ENCODE results near the gene UGT3A1.

UGT3A1 gene

GRCh38 chr5:35971186-35971877 lies 19.9 kb downstream of the UGT3A1 start:
- H3K36me3 ChIP-seq (ENCODE audit: insufficient read depth, low read length), result no peaks in the 10 kb centered on the region
- no peak overlapping the region for H3K4me2 ChIP-seq (ENCODE audit: low read length)
- TF ChIP-seq CTCF (IDR thresholded peaks at IDR 0.05; ENCODE audit: low read length) (no peak), EZH2 (IDR thresholded peaks at IDR 0.05; ENCODE audit: borderline replicate concordance, low read length) (no peak)
- H2AFZ ChIP-seq (ENCODE audit: low read length), result no peak overlapping the region
- H3K9me3 ChIP-seq (ENCODE audit: low read length), result no peaks in the 10 kb centered on the region
- H3K9ac ChIP-seq (ENCODE audit: low read length), result no peak overlapping the region
- no peaks in the 10 kb centered on the region for H4K20me1 ChIP-seq (ENCODE audit: insufficient read depth, low read length)
- no peaks in the 10 kb centered on the region for H3F3A ChIP-seq (ENCODE audit: insufficient read depth, low read length)
- no peaks in the 10 kb centered on the region for H3K27me3 ChIP-seq (ENCODE audit: insufficient read depth, low read length)
- no peaks in the 10 kb centered on the region for H3K79me2 ChIP-seq (ENCODE audit: insufficient read depth, low read length)
- H3K4me1 ChIP-seq (ENCODE audit: insufficient read depth, low read length, severe bottlenecking), result no peaks in the 10 kb centered on the region
- H3K27ac ChIP-seq (ENCODE audit: low read depth, low read length, poor library complexity, severe bottlenecking), result no peak overlapping the region
- no peak overlapping the region for H3K4me3 ChIP-seq (ENCODE audit: low read depth, low read length, poor library complexity, severe bottlenecking)
- no peaks in the 10 kb centered on the region for H3K9me2 ChIP-seq (ENCODE audit: low read depth, low read length)

GRCh38 chr5:35963381-35963843 lies 27.8 kb downstream of the UGT3A1 start:
- Histone ChIP-seq H3K4me2 (ENCODE audit: low read length) (no peak overlapping the region), H3K27me3 (ENCODE audit: insufficient read depth, low read length) (no peaks in the 10 kb centered on the region), H3F3A (ENCODE audit: insufficient read depth, low read length) (no peaks in the 10 kb centered on the region), H3K27ac (ENCODE audit: low read depth, low read length, poor library complexity, severe bottlenecking) (no peak overlapping the region), H3K4me3 (ENCODE audit: low read depth, low read length, poor library complexity, severe bottlenecking) (no peak overlapping the region), H3K9ac (ENCODE audit: low read length) (no peak overlapping the region), H2AFZ (ENCODE audit: low read length) (no peak overlapping the region), H3K9me3 (ENCODE audit: low read length) (no peaks in the 10 kb centered on the region), H3K36me3 (ENCODE audit: insufficient read depth, low read length) (no peaks in the 10 kb centered on the region), H3K4me1 (ENCODE audit: insufficient read depth, low read length, severe bottlenecking) (no peaks in the 10 kb centered on the region), H3K79me2 (ENCODE audit: insufficient read depth, low read length) (no peaks in the 10 kb centered on the region), H4K20me1 (ENCODE audit: insufficient read depth, low read length) (no peaks in the 10 kb centered on the region), H3K9me2 (ENCODE audit: low read depth, low read length) (no peaks in the 10 kb centered on the region)
- TF ChIP-seq CTCF (IDR thresholded peaks at IDR 0.05; ENCODE audit: low read length) (peak; percentile 78), EZH2 (IDR thresholded peaks at IDR 0.05; ENCODE audit: borderline replicate concordance, low read length) (no peak)

- Histone ChIP-seq H3K27ac (ENCODE audit: low read depth, low read length, poor library complexity, severe bottlenecking) (no peak overlapping the region), H3K79me2 (ENCODE audit: insufficient read depth, low read length) (no peaks in the 10 kb centered on the region), H3K4me1 (ENCODE audit: insufficient read depth, low read length, severe bottlenecking) (no peaks in the 10 kb centered on the region), H3K9me2 (ENCODE audit: low read depth, low read length) (no peaks in the 10 kb centered on the region), H3K9me3 (ENCODE audit: low read length) (no peaks in the 10 kb centered on the region), H3K4me3 (ENCODE audit: low read depth, low read length, poor library complexity, severe bottlenecking) (no peak overlapping the region), H3K36me3 (ENCODE audit: insufficient read depth, low read length) (no peaks in the 10 kb centered on the region), H3F3A (ENCODE audit: insufficient read depth, low read length) (no peaks in the 10 kb centered on the region), H2AFZ (ENCODE audit: low read length) (no peak overlapping the region), H3K9ac (ENCODE audit: low read length) (no peak overlapping the region), H4K20me1 (ENCODE audit: insufficient read depth, low read length) (no peaks in the 10 kb centered on the region), H3K27me3 (ENCODE audit: insufficient read depth, low read length) (peaks cover 5% of the 10 kb centered on the region; the same call in 1 of the 2 replicates), H3K4me2 (ENCODE audit: low read length) (no peak overlapping the region)
- no peak for TF ChIP-seq CTCF (IDR thresholded peaks at IDR 0.05; ENCODE audit: low read length)
- TF ChIP-seq EZH2 (IDR thresholded peaks at IDR 0.05; ENCODE audit: borderline replicate concordance, low read length), result no peak
Measured at GRCh38 chr5:35960328-35960727, 30.9 kb downstream of the UGT3A1 start.
